OCI-LY3 (cell line): ENCODE results near the gene ENHO.

Experiments
- H2AFZ ChIP-seq: fragments of 200-600, 300-600 bp; shearing (Covaris generic); 2 replicates; pipeline ENCODE4 v1.6.0; 2014; ENCODE audit warnings: antibody characterized with exemption, low read depth, low read length
- H3K27ac ChIP-seq: fragments of 200-600, 300-600 bp; sonication (generic); 2 replicates; pipeline ENCODE4 v1.5.1; 2014; ENCODE audit warnings: mild to moderate bottlenecking, low read length, moderate library complexity, mixed read lengths
- H3K27me3 ChIP-seq: fragments of 200-600, 300-600 bp; sonication (generic); 2 replicates; pipeline ENCODE4 v1.6.1; 2014; ENCODE audit warnings: low read depth, low read length, mixed read lengths
- H3K36me3 ChIP-seq: fragments of 200-600, 300-600 bp; sonication (generic); replicated peaks from 2 replicates; pipeline ENCODE3; 2014; ENCODE audit warnings: low read depth, low read length, mixed read lengths
- H3K4me1 ChIP-seq: fragments of 300-600, 200-600 bp; sonication (generic); 2 replicates; pipeline ENCODE4 v1.6.1; 2014; ENCODE audit warnings: low read length, mixed read lengths
- H3K4me2 ChIP-seq: fragments of 200-600, 300-600 bp; sonication (generic); 2 replicates; pipeline ENCODE4 v1.6.1; 2014; ENCODE audit warnings: low read length, mixed read lengths
- H3K4me3 ChIP-seq: fragments of 300-600, 200-600 bp; sonication (generic); 2 replicates; pipeline ENCODE4 v1.5.1; 2014; ENCODE audit warnings: antibody characterized with exemption, mild to moderate bottlenecking, low read length, moderate library complexity
- H3K79me2 ChIP-seq: fragments of 300-600, 200-600 bp; shearing (Covaris generic); 2 replicates; pipeline ENCODE4 v1.6.1; 2014; ENCODE audit warnings: mild to moderate bottlenecking, low read length, mixed read lengths
- H3K9ac ChIP-seq: fragments of 300-600, 200-600 bp; shearing (Covaris generic); 2 replicates; pipeline ENCODE4 v1.6.0; 2014; ENCODE audit warnings: mild to moderate bottlenecking, low read length, moderate library complexity
- H3K9me3 ChIP-seq: fragments of 200-600, 300-600 bp; shearing (Covaris generic); 2 replicates; pipeline ENCODE4 v1.6.1; 2014; ENCODE audit warnings: low read length, mixed read lengths; ENCODE audit not compliant: insufficient read depth
- H4K20me1 ChIP-seq: fragments of 200-600, 300-600 bp; sonication (generic); 2 replicates; pipeline ENCODE4 v1.6.1; 2016; ENCODE audit warnings: low read length, mixed read lengths; ENCODE audit not compliant: insufficient read depth
- EZH2phosphoT487 ChIP-seq: fragments of 200-600 bp; shearing (Covaris generic); IDR thresholded peaks from 2 replicates; pipeline ENCODE4 v1.6.1; 2018; ENCODE audit warnings: antibody characterized with exemption, mixed run types, low read depth
- TF ChIP-seq, protein P1 (sequence below): fragments of 200-600, 300-600 bp; sonication (generic); IDR thresholded peaks from 2 replicates; pipeline ENCODE4 v1.5.1; 2014; ENCODE audit warnings: antibody characterized with exemption, low read length, low read depth

The ENHO gene

DNA sequence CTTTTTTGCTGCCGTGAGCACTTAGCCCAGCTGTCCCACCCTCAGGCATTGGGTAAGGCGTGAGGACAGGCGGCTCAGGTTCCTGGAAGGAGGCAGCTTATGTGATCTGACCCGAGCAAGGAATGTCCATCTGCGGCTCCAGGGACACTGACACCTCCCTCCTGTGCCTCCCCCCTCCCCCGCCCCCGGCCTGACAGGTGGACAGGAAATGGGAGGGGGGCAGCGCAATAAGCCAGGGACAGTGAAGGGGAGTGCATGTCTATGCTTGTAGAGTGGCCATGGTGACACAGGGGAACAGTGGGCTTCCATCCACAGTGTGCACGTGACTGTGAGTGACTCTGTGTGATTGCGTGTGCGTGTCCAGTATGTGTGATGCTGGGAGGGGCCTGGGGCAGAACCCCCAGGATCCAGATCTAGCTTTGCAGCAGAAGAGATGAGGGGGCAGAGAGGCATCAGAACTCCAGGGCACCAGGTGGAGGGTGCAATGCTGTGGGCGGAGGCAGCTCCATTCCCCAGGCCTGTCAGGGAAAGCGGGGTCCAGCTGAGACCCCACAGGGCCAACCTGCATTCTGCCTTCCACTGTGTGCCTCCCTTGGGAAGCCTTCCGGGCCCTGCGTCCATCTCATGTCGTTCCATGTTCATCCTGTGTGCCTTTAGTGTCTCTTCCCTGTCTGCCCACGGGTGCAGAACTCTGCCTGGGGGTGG is 36.3 kb upstream of the ENHO start:
- no peak overlapping the region for H2AFZ ChIP-seq
- H3K36me3 ChIP-seq, result no peaks in the 10 kb centered on the region
- no peak overlapping the region for H3K4me2 ChIP-seq
- no peak overlapping the region for H3K4me3 ChIP-seq
- peaks cover 6% of the 10 kb centered on the region; the same call in 1 of the 2 replicates for H3K4me1 ChIP-seq
- H4K20me1 ChIP-seq, result no peaks in the 10 kb centered on the region
- no peaks in the 10 kb centered on the region for H3K27me3 ChIP-seq
- no peaks in the 10 kb centered on the region for H3K9me3 ChIP-seq
- no peak overlapping the region for H3K9ac ChIP-seq
- TF ChIP-seq EZH2phosphoT487, result no peak
- TF ChIP-seq, protein P1, sequence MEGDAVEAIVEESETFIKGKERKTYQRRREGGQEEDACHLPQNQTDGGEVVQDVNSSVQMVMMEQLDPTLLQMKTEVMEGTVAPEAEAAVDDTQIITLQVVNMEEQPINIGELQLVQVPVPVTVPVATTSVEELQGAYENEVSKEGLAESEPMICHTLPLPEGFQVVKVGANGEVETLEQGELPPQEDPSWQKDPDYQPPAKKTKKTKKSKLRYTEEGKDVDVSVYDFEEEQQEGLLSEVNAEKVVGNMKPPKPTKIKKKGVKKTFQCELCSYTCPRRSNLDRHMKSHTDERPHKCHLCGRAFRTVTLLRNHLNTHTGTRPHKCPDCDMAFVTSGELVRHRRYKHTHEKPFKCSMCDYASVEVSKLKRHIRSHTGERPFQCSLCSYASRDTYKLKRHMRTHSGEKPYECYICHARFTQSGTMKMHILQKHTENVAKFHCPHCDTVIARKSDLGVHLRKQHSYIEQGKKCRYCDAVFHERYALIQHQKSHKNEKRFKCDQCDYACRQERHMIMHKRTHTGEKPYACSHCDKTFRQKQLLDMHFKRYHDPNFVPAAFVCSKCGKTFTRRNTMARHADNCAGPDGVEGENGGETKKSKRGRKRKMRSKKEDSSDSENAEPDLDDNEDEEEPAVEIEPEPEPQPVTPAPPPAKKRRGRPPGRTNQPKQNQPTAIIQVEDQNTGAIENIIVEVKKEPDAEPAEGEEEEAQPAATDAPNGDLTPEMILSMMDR, result no peak
- no peak overlapping the region for H3K27ac ChIP-seq
- H3K79me2 ChIP-seq, result no peaks in the 10 kb centered on the region

- Histone ChIP-seq H3K27me3 (no peaks in the 10 kb centered on the region), H2AFZ (no peak overlapping the region), H3K27ac (no peak overlapping the region), H3K79me2 (no peaks in the 10 kb centered on the region), H4K20me1 (no peaks in the 10 kb centered on the region), H3K4me1 (peaks cover 3% of the 10 kb centered on the region; the same call in 1 of the 2 replicates), H3K4me3 (no peak overlapping the region), H3K9me3 (no peaks in the 10 kb centered on the region), H3K4me2 (no peak overlapping the region), H3K9ac (no peak overlapping the region), H3K36me3 (no peaks in the 10 kb centered on the region)
- TF ChIP-seq, protein P1, result no peak
- TF ChIP-seq EZH2phosphoT487, result no peak
Observed at GRCh38 chr9:34558364-34558763, 35.6 kb upstream of the ENHO start.

- Histone ChIP-seq H3K4me3 (no peak overlapping the region), H4K20me1 (no peaks in the 10 kb centered on the region), H2AFZ (no peak overlapping the region), H3K79me2 (no peaks in the 10 kb centered on the region), H3K27ac (no peak overlapping the region), H3K9ac (no peak overlapping the region), H3K9me3 (no peaks in the 10 kb centered on the region), H3K36me3 (no peaks in the 10 kb centered on the region), H3K27me3 (no peaks in the 10 kb centered on the region), H3K4me1 (no peaks in the 10 kb centered on the region), H3K4me2 (no peak overlapping the region)
- TF ChIP-seq, protein P1, result no peak
- no peak for TF ChIP-seq EZH2phosphoT487
Observed at GRCh38 chr9:34557426-34558321, 34.9 kb upstream of the ENHO start.

- Histone ChIP-seq H3K4me2 (no peak overlapping the region), H3K27me3 (no peaks in the 10 kb centered on the region), H3K27ac (no peak overlapping the region), H3K4me1 (no peaks in the 10 kb centered on the region), H4K20me1 (no peaks in the 10 kb centered on the region), H3K9me3 (no peaks in the 10 kb centered on the region), H2AFZ (no peak overlapping the region), H3K79me2 (no peaks in the 10 kb centered on the region), H3K9ac (no peak overlapping the region), H3K4me3 (no peak overlapping the region), H3K36me3 (no peaks in the 10 kb centered on the region)
- no peak for TF ChIP-seq EZH2phosphoT487
- TF ChIP-seq, protein P1, result no peak
Observed at GRCh38 chr9:34556949-34557348, 34.2 kb upstream of the ENHO start.
